GM18508 (cell line): ENCODE data around the gene BACH2.
A peak's percentile ranks its signal among the peaks of the same experiment; 100 is the strongest.

ENCODE experiments used
- ATAC-seq: cut with Tn5 transposase; IDR thresholded peaks from one replicate; pipeline ENCODE4 v1.9.1; 2021; ENCODE audit warnings: moderate number of reproducible peaks; ENCODE audit not compliant: insufficient read depth, unreplicated experiment

BACH2 gene

DNA sequence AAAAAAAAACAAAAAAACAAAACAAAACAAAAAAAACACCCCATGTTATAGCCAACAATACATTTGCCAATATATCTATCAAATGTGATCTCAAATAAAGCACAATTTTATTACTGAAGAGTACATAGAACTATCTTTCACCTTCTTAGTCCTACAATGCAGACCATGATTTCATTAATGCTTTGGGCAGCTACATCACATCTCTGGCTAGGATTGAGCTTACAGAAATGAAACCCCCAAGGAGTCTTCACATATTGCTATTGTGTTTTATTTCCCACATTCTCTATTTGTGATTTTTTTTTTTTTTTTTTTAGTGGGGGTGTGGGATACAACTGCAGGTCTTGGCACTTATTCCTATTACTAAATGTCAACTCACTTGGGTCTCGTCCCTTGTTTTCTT, 189.3 kb downstream of the BACH2 start:
- ATAC-seq: no peak

DNA sequence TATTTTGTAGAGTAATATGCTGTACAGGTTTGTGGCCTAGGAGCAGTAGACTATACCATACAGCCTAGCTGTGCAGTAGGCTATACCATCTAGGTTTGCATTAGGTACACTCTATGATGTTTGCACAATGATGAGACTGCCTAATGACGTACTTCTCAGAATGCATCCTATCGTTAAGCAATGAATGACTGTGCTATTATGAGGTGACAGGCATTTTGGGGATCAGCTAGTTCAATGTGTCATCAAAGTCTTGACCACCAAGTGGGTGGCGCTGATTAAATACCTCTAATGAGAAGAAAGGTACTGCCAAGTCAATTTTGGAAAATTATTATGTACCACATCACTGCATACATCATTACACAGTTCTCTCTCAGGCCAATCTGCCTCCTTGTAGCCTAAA, 190.2 kb downstream of the BACH2 start:
- ATAC-seq: no peak

DNA sequence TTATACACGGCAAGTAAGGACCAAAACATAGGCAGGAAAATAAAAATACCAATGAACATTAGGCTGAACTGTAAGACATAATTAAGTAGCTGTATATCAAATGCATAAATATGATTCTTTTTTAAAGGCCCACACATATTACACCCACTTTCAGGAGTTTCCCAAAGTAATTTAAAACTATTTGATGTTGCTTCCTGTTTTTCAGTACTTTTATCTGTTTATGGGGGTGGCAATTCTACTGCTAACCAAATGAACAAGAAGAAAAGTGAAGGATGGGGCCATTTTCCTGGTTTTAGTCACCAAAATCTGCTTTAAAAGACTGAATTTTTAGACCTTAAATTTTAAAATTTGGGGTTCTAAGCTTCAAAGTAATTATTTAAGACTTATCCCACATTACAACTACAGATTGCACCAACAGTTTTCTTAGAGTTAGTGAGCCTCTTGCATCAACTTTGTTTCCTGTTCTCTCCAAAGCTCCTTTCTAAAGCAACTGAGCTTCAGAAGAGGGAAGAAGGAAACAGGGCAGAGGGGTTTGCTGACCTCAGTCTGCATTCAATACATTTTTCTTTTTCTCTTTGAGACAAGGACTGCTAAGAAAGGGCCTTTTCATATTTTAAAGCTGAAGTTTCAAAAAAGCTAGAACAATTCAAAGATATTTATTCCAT, 191.0 kb downstream of the BACH2 start:
- no peak for ATAC-seq

- peak; percentile 47 for ATAC-seq
Measured at GRCh38 chr6:90103056-90103800, 193.4 kb downstream of the BACH2 start.

GRCh38 chr6:90101403-90101802, 195.2 kb downstream of the BACH2 start:
- ATAC-seq: no peak

DNA sequence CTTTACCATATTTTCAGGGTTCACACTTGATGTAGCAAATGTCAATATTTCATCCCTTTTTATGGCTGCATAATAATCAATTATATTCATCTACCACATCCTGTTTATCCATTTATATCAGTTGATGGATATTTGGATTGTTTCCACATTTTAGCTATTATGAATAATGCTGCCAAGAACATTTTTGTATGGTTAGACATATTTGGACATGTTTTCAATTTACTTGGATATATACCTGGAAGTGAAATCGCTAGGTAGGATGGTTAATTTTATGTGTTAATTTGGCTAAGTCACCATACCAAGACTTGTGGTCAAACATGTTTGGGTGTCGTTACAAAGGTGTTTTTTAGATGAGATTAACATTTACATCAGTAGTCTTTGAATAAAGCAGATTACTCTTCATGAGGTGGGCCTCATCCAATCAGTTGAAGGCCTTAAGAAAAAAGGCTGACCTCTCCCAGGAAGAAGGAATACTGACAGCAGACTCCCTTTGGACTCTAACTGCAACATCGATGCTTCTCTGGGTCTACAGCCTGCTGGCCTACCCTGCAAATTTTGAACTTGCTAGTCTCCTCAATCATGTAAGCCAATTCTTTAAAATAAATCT, 196.5 kb downstream of the BACH2 start:
- no peak for ATAC-seq

DNA sequence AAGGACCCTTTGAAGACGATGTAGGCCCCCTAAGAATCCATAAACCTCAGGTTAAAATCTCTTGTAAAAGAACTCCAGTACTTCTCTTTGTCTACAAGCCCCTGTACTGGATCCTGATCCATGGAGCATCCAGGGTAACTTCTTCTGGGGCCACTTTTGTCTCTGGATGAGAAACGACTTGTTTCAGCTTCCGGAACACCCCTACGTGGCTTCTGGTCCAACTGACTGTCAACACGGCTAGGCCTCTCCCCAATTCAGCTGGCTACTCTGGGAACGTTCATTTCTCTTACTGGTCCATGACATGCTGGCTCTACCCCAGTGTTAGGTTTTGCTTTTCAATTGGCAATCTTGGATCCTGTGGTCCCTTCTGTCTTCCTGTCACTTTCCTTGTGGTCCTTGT, 198.0 kb downstream of the BACH2 start:
- ATAC-seq: no peak

GRCh38 chr6:90098001-90098531, 198.6 kb downstream of the BACH2 start:
- ATAC-seq: no peak

DNA sequence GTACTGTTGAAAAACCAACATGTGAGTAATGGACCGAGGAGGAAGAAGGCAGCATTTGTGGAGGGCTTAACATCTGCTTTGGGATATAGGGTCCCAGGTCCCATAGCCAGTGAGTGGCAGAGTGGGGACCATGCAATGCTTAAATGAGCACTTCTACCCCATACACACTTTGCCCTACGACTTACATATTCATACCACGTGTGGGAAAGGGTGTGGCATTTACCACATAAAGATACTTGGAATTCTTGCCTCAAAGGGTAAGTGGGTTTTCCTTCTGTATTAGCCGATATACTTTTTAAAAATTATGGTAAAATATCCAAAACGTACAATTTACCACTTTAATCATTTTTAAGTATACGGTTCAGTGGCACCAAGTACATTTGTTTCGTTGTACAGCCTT, 199.3 kb downstream of the BACH2 start:
- ATAC-seq: no peak

- ATAC-seq: no peak
Measured at GRCh38 chr6:90096818-90097217, 199.8 kb downstream of the BACH2 start.

- ATAC-seq: no peak
Measured at GRCh38 chr6:90095788-90096187, 200.9 kb downstream of the BACH2 start.

DNA sequence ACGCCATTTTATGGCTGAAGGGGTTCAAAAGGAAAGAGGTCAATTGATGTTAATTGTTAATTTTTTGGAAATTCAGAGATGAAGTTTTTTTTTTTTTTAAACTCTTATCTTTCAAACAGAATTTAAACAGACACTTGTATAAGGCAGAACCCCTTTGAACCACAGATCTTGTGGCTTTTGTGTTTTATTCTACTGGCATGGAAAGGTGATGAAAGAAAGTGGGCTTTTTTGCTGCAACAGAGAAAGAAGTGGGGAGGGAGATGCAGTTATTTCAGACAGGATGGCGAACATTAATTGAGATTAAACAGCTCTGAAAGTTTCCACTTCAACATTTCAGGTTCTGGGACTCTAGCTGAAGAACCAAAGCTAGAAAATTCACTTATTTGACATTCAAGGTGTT, 201.5 kb downstream of the BACH2 start:
- no peak for ATAC-seq

DNA sequence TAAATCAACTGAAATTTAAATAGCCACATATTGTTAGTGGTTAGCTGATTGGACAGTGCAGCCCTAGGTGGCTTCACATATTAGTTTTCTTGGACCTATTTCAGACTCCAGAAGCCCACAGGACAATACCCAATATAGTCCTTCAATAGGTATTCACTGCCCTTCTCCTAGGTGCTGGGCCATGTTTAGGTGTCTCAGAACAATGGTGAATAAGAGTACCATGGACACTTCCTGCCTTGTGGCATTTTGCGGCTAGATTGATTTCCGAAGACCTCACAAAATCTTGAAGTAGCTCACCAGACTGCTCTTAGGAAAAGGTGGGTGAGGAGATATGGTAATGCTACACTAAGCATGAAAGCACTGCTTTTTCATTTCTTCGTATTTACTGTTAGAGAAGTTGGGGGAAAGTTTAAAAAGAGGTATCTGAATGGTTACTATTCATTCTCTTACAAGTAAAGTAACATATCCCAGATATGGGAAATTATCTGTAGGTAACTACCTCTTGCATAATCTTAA, 203.0 kb downstream of the BACH2 start:
- ATAC-seq: no peak

- no peak for ATAC-seq
Measured at GRCh38 chr6:90090866-90091265, 205.8 kb downstream of the BACH2 start.

DNA sequence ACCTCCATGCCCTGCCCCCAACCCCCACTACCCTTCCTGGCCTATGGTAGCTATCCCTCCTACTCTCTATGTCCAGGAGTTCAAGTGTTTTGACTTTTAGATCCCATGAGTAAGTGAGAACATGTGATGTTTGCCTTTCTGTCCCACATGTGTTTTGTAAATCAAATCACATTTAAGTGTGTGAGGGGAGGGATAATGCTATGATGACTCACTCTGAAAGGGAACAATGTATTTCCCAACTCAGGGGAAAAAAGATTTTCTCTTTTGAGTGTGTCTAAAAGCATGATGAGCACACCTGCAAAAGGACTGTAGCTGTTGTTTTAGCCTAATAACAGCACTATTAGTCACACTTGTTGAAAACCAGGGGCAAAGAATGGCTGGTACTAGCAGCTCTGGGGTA, 208.6 kb downstream of the BACH2 start:
- ATAC-seq: no peak

DNA sequence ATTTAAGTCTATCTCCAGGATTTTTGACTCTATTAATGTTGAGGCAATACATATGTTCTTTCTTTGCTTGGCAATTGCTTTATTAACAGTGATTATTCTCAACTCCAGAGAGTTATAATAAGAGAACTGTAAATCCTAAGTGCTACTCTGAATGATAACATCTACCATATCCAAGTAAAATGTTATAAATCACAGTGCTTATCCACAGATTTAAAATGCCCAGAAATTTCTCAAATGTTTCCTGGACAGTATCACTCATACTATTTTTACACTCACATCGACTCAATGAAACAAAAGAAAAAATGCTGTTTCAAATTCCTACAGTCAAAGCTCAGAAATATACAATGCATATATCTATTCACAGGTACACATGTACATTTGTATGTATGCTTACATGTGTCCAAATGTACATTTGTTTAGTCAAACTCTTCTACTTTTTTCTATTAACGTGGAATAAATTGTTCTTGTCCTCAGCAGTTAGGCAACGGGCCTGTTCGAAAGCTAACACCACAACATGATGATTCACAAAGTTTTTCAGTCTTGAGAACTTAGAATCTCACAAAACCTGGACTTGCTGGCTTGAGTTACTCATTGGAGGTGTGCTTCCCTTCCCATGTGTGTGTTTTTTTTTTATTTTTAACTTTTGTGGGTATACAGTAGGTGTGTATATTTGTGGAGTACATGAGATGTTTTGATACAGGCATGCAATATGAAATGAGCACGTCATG, 209.4 kb downstream of the BACH2 start:
- ATAC-seq: no peak

DNA sequence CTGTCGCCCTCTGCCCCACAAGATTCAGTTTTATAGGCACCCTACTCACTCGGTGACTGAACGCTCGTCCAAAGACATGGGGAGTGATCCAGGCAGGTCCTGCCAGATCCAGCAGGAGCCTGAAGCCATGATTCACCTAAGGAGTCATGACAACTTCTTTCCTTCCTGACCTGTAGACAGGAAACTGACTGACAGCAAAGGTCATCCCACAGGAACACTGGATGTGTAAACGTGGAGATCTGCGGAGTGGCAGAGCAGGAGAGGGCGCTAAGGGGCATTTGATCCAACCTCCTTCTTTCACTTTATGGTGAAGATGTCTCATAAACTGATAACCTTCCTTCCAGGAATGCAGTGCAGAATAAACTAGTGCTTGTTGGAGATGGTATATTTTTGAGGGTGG, 210.1 kb downstream of the BACH2 start:
- no peak for ATAC-seq

GRCh38 chr6:90083891-90084290, 212.8 kb downstream of the BACH2 start:
- ATAC-seq: peak; percentile 46

- ATAC-seq: no peak
Measured at GRCh38 chr6:90082847-90083246, 213.8 kb downstream of the BACH2 start.

- ATAC-seq: peak; percentile 85
Measured at GRCh38 chr6:90080876-90081481, 215.7 kb downstream of the BACH2 start.
